NT2/D1 (cell line): ENCODE data around the gene GAN.

ENCODE experiments used
- DNase-seq: peaks from one replicate; pipeline ENCODE4 v3.0.0-alpha.2; 2011; ENCODE audit warnings: low read depth, low spot score
- H3K27me3 ChIP-seq: 2 replicates; pipeline ENCODE4 v1.6.0; 2011; ENCODE audit warnings: mild to moderate bottlenecking; ENCODE audit not compliant: insufficient read length, insufficient read depth
- H3K36me3 ChIP-seq: 2 replicates; pipeline ENCODE4 v1.6.1; 2011; ENCODE audit warnings: mild to moderate bottlenecking, low read length, mixed read lengths; ENCODE audit not compliant: insufficient read depth, insufficient read length
- H3K4me1 ChIP-seq: 2 replicates; pipeline ENCODE4 v1.5.1; 2011; ENCODE audit not compliant: insufficient read depth, insufficient read length
- H3K4me3 ChIP-seq: 2 replicates; pipeline ENCODE4 v1.5.1; 2011; ENCODE audit warnings: low read depth; ENCODE audit not compliant: insufficient read length
- H3K9ac ChIP-seq: 2 replicates; pipeline ENCODE4 v1.6.0; 2011; ENCODE audit warnings: low read depth; ENCODE audit not compliant: insufficient read length
- H3K9me3 ChIP-seq: 2 replicates; pipeline ENCODE4 v1.5.1; 2011; ENCODE audit warnings: mild to moderate bottlenecking, low read length; ENCODE audit not compliant: insufficient read depth
- SUZ12 ChIP-seq: IDR thresholded peaks from 2 replicates; pipeline ENCODE4 v1.6.1; 2011; ENCODE audit not compliant: insufficient read length, insufficient read depth; ENCODE audit errors: extremely low read depth
- YY1 ChIP-seq: IDR thresholded peaks from 2 replicates; pipeline ENCODE4 v1.6.1; 2011; ENCODE audit not compliant: insufficient read length, insufficient read depth
- ZNF274 ChIP-seq: IDR thresholded peaks from 2 replicates; pipeline ENCODE4 v1.6.1; 2011; ENCODE audit warnings: mild to moderate bottlenecking, low read depth, low read length

GAN gene

GRCh38 chr16:81275795-81276194, 39.0 kb upstream of the GAN start:
- Histone ChIP-seq H3K4me3 (no peak overlapping the region), H3K4me1 (no peaks in the 10 kb centered on the region), H3K36me3 (no peaks in the 10 kb centered on the region), H3K9me3 (no peaks in the 10 kb centered on the region), H3K9ac (no peak overlapping the region), H3K27me3 (no peaks in the 10 kb centered on the region)
- no peak for DNase-seq
- TF ChIP-seq SUZ12 (no peak), ZNF274 (no peak), YY1 (no peak)

- Histone ChIP-seq H3K9ac (no peak overlapping the region), H3K27me3 (no peaks in the 10 kb centered on the region)
These were observed 38.4 kb upstream of the GAN start for GRCh38 chr16:81276323-81276722.

GRCh38 chr16:81277541-81278080, 37.2 kb upstream of the GAN start:
- Histone ChIP-seq H3K4me1 (no peaks in the 10 kb centered on the region), H3K9me3 (no peaks in the 10 kb centered on the region), H3K36me3 (no peaks in the 10 kb centered on the region), H3K4me3 (no peak overlapping the region), H3K9ac (no peak overlapping the region), H3K27me3 (no peaks in the 10 kb centered on the region)
- DNase-seq: no peak
- TF ChIP-seq ZNF274: no peak
- no peak for TF ChIP-seq SUZ12
- TF ChIP-seq YY1: no peak

More at GRCh38 chr16:81276323-81276722, 38.4 kb upstream of the GAN start:
- Histone ChIP-seq H3K4me3 (no peak overlapping the region), H3K9me3 (no peaks in the 10 kb centered on the region), H3K4me1 (no peaks in the 10 kb centered on the region), H3K36me3 (no peaks in the 10 kb centered on the region)
- no peak for TF ChIP-seq ZNF274
- no peak for TF ChIP-seq YY1
- TF ChIP-seq SUZ12: no peak
- DNase-seq: no peak

GRCh38 chr16:81278526-81278925, 36.2 kb upstream of the GAN start:
- no peak overlapping the region for H3K4me3 ChIP-seq
- H3K4me1 ChIP-seq: no peaks in the 10 kb centered on the region
- TF ChIP-seq SUZ12: no peak
- TF ChIP-seq ZNF274: no peak
- TF ChIP-seq YY1: no peak
- H3K27me3 ChIP-seq: no peaks in the 10 kb centered on the region
- H3K9me3 ChIP-seq: no peaks in the 10 kb centered on the region
- H3K9ac ChIP-seq: no peak overlapping the region
- H3K36me3 ChIP-seq: no peaks in the 10 kb centered on the region
- no peak for DNase-seq

GRCh38 chr16:81279392-81279791, 35.4 kb upstream of the GAN start:
- H3K36me3 ChIP-seq: no peaks in the 10 kb centered on the region
- TF ChIP-seq ZNF274 (no peak), SUZ12 (no peak), YY1 (no peak)
- no peak overlapping the region for H3K9ac ChIP-seq
- no peaks in the 10 kb centered on the region for H3K4me1 ChIP-seq
- no peaks in the 10 kb centered on the region for H3K27me3 ChIP-seq
- no peaks in the 10 kb centered on the region for H3K9me3 ChIP-seq
- H3K4me3 ChIP-seq: no peak overlapping the region
- DNase-seq: no peak

GRCh38 chr16:81280393-81280792, 34.4 kb upstream of the GAN start:
- Histone ChIP-seq H3K36me3 (no peaks in the 10 kb centered on the region), H3K9ac (no peak overlapping the region), H3K9me3 (no peaks in the 10 kb centered on the region), H3K4me3 (no peak overlapping the region), H3K27me3 (no peaks in the 10 kb centered on the region), H3K4me1 (no peaks in the 10 kb centered on the region)
- TF ChIP-seq ZNF274: no peak
- no peak for TF ChIP-seq YY1
- no peak for TF ChIP-seq SUZ12
- no peak for DNase-seq

GRCh38 chr16:81283044-81283443, 31.7 kb upstream of the GAN start:
- Histone ChIP-seq H3K9me3 (no peaks in the 10 kb centered on the region), H3K27me3 (no peaks in the 10 kb centered on the region), H3K9ac (no peak overlapping the region), H3K4me3 (no peak overlapping the region), H3K4me1 (no peaks in the 10 kb centered on the region), H3K36me3 (no peaks in the 10 kb centered on the region)
- DNase-seq: no peak
- TF ChIP-seq SUZ12 (no peak), YY1 (no peak), ZNF274 (no peak)
